Measurements from ENCODE around the gene KCTD19. TPM values are rescaled to one million over a fixed set of nuclear protein-coding genes. Genes with fewer than 3 reads are reported as not detected.

KCTD19 gene
- total and polyA plus RNA-seq, 2 donors (not counting 1 experiment from before 2014, with no cell fraction given), result 0.52 TPM; not detected in 1

DNA sequence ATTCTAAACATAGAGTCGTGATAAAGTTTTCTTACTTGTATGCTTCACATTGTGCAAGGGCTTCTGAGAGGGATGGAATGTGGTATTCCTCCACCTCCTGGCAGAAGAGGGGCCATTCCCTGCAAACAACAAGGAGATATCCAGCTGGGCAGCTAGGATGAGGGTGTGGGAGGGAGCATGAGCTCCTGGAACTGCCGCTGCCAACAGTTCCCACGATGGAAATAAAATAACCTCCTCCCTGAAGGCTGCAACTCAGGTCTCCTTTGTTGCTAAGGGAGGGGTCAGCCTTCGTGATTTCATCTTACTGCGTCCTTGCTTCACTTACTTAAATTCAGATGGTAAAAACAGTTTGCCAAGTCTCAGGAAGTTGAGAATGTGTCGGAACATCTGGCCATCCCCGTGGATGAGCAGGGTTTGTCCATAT lies 31.6 kb downstream of the KCTD19 start:
- H3K4me3 ChIP-seq (ENCODE audit: control extremely low read depth in 1 of 5, extremely low read depth in 1 of 5, insufficient read depth in 1 of 5, low read depth in 2 of 5, low read length in 4 of 5), result no peak overlapping the region
- TF ChIP-seq EZH2 (IDR thresholded peaks at IDR 0.05; ENCODE audit: borderline replicate concordance, insufficient read depth, low read depth, low read length, poor library complexity, severe bottlenecking), result no peak
- TF ChIP-seq, protein P1, sequence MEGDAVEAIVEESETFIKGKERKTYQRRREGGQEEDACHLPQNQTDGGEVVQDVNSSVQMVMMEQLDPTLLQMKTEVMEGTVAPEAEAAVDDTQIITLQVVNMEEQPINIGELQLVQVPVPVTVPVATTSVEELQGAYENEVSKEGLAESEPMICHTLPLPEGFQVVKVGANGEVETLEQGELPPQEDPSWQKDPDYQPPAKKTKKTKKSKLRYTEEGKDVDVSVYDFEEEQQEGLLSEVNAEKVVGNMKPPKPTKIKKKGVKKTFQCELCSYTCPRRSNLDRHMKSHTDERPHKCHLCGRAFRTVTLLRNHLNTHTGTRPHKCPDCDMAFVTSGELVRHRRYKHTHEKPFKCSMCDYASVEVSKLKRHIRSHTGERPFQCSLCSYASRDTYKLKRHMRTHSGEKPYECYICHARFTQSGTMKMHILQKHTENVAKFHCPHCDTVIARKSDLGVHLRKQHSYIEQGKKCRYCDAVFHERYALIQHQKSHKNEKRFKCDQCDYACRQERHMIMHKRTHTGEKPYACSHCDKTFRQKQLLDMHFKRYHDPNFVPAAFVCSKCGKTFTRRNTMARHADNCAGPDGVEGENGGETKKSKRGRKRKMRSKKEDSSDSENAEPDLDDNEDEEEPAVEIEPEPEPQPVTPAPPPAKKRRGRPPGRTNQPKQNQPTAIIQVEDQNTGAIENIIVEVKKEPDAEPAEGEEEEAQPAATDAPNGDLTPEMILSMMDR (IDR thresholded peaks at IDR 0.05), result no peak
- no peaks in the 10 kb centered on the region for H3K27me3 ChIP-seq (replicated peaks in 1 of 4; ENCODE audit: control extremely low read depth in 1 of 4, control insufficient read depth in 3 of 4, insufficient read depth in 4 of 4, low read length in 3 of 4)
- H3K27ac Mint-ChIP-seq, result no peak overlapping the region
- ChIA-PET CTCF (no interaction called here), POLR2A (no interaction called here)
- no peaks in the 10 kb centered on the region for H3K27me3 Mint-ChIP-seq
- no peaks in the 10 kb centered on the region for H3K36me3 ChIP-seq (replicated peaks in 1 of 2; ENCODE audit: control extremely low read depth in 1 of 2, control insufficient read depth in 1 of 2, extremely low read depth in 1 of 2, insufficient read depth in 2 of 2, low read length in 1 of 2)
- intact Hi-C loops (cut with micrococcal nuclease), result no loop called here
- no peaks in the 10 kb centered on the region for H4K20me1 ChIP-seq (ENCODE audit: control insufficient read depth, insufficient read depth, low read length, poor library complexity, severe bottlenecking)
- no peak overlapping the region for H3K9ac ChIP-seq (ENCODE audit: low read length)
- ATAC-seq (ENCODE audit: low read depth) (no peak), DNase-seq (no peak)
- no peaks in the 10 kb centered on the region for H3K4me1 Mint-ChIP-seq
- H3K79me2 ChIP-seq (ENCODE audit: control insufficient read depth, insufficient read depth, low read length), result no peaks in the 10 kb centered on the region
- no peaks in the 10 kb centered on the region for H3K9me3 Mint-ChIP-seq (ENCODE audit: insufficient read depth)
- WGBS (ENCODE audit: insufficient coverage), result no CpG with 5 or more reads among the region's 7 CpGs
- H3K4me1 ChIP-seq (ENCODE audit: control insufficient read depth in 2 of 2, insufficient read depth in 2 of 2, low read length in 2 of 2), result no peaks in the 10 kb centered on the region
- H2AFZ ChIP-seq (ENCODE audit: insufficient read depth, low read depth, low read length, poor library complexity, severe bottlenecking), result no peak overlapping the region
- no peak overlapping the region for H3K27ac ChIP-seq (ENCODE audit: low read length in 2 of 2)
- H3K4me3 Mint-ChIP-seq, result no peak overlapping the region
- no peaks in the 10 kb centered on the region for H3K9me3 ChIP-seq (ENCODE audit: control extremely low read depth in 1 of 3, control insufficient read depth in 2 of 3, insufficient read depth in 1 of 3, low read length in 2 of 3)
- H3K4me2 ChIP-seq (replicated peaks; ENCODE audit: low read depth, low read length, poor library complexity, severe bottlenecking), result no peak overlapping the region

DNA sequence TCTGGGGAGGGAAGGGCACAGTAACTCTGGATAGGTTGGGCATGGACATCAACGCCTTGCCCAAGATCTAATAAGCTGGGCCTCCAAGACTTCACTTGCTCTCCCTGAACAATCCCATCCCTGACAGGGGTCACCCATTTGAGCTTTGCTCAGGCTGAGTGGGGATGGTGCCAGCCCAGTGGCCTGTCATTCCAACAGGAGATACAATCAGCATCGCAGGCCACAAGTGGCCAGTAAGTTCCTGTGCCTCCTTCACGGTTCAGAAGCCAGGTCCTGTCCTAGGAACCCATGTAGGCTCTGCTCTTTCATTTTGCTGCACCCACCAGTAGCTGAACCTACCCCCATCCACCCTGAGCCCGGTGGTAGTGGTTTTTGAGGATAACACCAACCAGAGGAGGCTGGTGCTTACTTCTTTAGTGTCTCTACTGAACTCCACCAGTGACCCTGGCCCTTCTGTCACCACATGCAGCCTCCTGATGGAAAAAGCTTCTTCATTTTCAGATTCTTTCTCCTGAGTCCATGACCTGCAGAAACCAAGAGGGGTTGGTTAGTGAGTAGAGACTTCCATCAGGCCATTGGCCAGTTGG lies 32.3 kb downstream of the KCTD19 start:
- no peak overlapping the region for H2AFZ ChIP-seq (ENCODE audit: insufficient read depth, low read depth, low read length, poor library complexity, severe bottlenecking)
- H3K4me1 ChIP-seq (ENCODE audit: control insufficient read depth in 2 of 2, insufficient read depth in 2 of 2, low read length in 2 of 2), result no peaks in the 10 kb centered on the region
- H3K27me3 ChIP-seq (replicated peaks in 1 of 4; ENCODE audit: control extremely low read depth in 1 of 4, control insufficient read depth in 3 of 4, insufficient read depth in 4 of 4, low read length in 3 of 4), result no peaks in the 10 kb centered on the region
- H3K9me3 ChIP-seq (ENCODE audit: control extremely low read depth in 1 of 3, control insufficient read depth in 2 of 3, insufficient read depth in 1 of 3, low read length in 2 of 3), result no peaks in the 10 kb centered on the region
- H3K27ac Mint-ChIP-seq, result no peak overlapping the region
- H4K20me1 ChIP-seq (ENCODE audit: control insufficient read depth, insufficient read depth, low read length, poor library complexity, severe bottlenecking), result no peaks in the 10 kb centered on the region
- no peak overlapping the region for H3K4me2 ChIP-seq (replicated peaks; ENCODE audit: low read depth, low read length, poor library complexity, severe bottlenecking)
- H3K4me1 Mint-ChIP-seq, result no peaks in the 10 kb centered on the region
- DNase-seq, result no peak
- intact Hi-C loops (cut with micrococcal nuclease), result no loop called here
- no peaks in the 10 kb centered on the region for H3K36me3 ChIP-seq (replicated peaks in 1 of 2; ENCODE audit: control extremely low read depth in 1 of 2, control insufficient read depth in 1 of 2, extremely low read depth in 1 of 2, insufficient read depth in 2 of 2, low read length in 1 of 2)
- POLR2A ChIA-PET, result no interaction called here
- no peak overlapping the region for H3K9ac ChIP-seq (ENCODE audit: low read length)
- WGBS (ENCODE audit: insufficient coverage), result 89% methylated on average over 3 of the region's 4 CpGs
- no peaks in the 10 kb centered on the region for H3K9me3 Mint-ChIP-seq (ENCODE audit: insufficient read depth)
- no peak overlapping the region for H3K4me3 ChIP-seq (ENCODE audit: control extremely low read depth in 1 of 5, extremely low read depth in 1 of 5, insufficient read depth in 1 of 5, low read depth in 2 of 5, low read length in 4 of 5)
- CTCF ChIA-PET, result no interaction called here
- no peak overlapping the region for H3K4me3 Mint-ChIP-seq
- H3K27ac ChIP-seq (ENCODE audit: low read length in 2 of 2), result no peak overlapping the region
- no peak for TF ChIP-seq EZH2 (IDR thresholded peaks at IDR 0.05; ENCODE audit: borderline replicate concordance, insufficient read depth, low read depth, low read length, poor library complexity, severe bottlenecking)
- TF ChIP-seq, protein P1 (IDR thresholded peaks at IDR 0.05), result no peak
- H3K79me2 ChIP-seq (ENCODE audit: control insufficient read depth, insufficient read depth, low read length), result no peaks in the 10 kb centered on the region
- ATAC-seq (ENCODE audit: low read depth), result no peak
- H3K27me3 Mint-ChIP-seq, result no peaks in the 10 kb centered on the region

Measured in B cell (primary cell).